HG03457 (cell line): ENCODE data around the gene RSAD1.

Source experiments
- ATAC-seq: cut with Tn5 transposase; IDR thresholded peaks from one replicate; pipeline ENCODE4 v1.9.1; 2021; ENCODE audit warnings: moderate number of reproducible peaks; ENCODE audit not compliant: unreplicated experiment

The RSAD1 gene

DNA sequence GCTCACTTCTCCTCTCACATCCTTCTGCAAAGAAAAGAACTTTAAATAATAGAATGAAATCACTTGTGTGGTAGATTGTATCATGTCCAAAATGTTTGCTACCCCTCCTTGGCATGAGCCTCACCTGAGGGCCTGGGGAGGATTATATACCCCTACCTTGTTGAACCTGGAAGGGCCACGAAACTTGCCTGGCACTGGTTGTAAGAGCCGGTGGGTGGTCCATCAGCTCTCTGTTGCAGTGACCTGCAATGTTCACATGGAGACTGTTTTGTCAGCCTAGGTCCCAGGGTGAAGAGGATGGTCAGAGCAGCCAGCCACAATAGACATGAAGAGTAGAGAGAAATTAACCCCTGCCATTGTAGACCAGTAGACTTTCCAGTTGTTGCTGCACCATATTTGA lies 10.2 kb downstream of the RSAD1 start:
- no peak for ATAC-seq

DNA sequence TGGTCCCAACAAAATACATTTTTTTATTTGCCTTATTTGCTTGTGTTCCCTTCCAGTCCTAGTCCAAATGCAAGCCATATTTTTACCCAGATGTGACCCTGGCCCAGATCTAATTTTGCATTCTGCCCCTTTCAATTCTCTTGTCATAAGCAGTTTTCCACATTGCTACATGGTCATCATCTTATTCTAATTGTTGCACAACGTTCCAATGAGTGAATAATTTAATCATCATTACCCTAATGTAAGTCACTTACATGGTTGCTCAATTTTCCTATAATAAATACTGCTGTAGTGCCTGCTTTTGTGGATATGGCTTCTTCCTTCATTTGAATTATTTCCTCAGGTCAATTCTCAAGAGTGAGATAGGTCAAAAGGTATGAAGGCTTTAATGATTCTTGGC lies 12.8 kb downstream of the RSAD1 start:
- ATAC-seq = no peak

DNA sequence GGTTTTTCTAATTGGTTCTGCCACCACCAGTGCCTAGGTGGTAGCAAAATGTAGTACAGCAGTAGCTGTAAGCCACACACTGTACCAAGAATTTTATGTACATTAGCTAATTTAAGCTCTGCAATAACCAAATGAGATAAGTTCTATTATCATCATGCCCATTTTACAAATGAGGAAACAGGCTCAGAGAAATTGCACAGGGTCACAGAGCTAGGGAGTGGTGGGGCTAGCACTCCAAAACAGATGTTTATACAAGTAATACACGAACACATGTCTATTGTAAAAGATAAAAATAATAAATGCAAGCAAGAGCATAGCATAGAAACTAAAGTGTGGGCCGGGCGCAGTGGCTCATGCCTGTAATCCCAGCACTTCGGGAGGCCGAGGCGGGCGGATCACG lies 13.6 kb downstream of the RSAD1 start:
- ATAC-seq = no peak

DNA sequence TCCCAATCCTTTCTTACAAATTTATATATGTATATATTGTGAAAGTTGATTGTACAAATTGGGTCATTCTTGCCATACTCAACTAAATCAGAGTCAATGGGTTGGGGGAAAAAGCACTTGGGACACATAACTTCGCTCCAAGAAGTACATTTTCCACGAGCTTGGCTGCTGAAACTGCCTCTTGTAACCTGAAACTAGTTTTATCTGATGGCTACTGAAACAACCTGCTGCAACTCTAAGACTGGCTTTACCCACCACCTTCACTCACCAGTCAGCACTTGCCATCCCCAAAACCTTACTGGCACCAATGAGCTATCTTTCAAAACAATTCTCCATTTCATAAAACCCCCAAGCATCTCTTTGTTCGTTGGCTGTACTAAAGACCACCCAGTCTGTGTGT lies 15.1 kb downstream of the RSAD1 start:
- ATAC-seq = no peak

DNA sequence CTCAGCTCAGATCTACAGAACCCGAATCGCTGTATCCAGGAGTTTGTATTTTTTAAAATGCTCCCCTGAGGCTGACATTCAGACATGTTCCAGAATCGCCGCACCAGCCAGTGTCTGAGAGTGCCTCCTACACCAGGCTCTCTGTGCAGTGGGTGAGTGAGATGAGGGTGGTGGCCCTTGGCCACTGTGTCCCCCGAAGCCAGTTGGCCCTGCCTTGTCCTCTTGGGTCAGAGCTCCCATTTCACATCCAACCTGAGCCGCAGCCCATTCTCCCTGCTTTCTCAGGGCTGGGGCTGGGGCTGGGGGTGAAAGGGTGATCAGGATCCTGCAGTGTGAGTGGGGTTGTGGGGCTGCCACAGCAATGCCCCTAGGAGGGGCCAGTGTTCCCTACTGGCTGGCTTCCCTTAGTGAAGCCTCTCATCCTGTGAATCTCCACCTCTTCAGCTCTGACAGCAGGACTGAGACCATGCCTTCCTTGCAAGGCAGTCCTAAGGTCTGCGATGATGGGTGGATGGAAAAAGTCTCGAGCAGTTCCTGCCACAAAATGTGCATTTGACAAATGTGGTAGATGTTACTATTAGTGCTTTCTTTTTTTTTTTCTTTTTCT lies 16.7 kb downstream of the RSAD1 start:
- ATAC-seq = no peak

DNA sequence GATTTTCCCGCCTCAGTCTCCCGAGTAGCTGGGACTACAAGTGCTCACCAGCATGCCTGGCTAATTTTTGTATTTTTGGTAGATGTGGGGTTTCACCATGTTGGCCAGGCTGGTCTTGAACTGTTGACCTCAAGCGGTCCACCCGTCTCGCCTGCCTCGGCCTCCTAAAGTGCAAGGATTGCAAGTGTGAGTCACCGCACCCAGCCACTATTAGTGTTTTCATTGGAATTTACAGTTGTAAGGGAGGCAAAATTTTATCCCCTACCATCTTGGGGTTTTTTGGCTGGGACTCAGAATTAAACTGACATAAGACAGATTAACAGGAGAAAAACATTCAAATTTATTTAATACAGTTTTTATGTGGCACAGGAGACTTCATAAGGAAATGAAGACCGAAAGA lies 17.3 kb downstream of the RSAD1 start:
- ATAC-seq = no peak

DNA sequence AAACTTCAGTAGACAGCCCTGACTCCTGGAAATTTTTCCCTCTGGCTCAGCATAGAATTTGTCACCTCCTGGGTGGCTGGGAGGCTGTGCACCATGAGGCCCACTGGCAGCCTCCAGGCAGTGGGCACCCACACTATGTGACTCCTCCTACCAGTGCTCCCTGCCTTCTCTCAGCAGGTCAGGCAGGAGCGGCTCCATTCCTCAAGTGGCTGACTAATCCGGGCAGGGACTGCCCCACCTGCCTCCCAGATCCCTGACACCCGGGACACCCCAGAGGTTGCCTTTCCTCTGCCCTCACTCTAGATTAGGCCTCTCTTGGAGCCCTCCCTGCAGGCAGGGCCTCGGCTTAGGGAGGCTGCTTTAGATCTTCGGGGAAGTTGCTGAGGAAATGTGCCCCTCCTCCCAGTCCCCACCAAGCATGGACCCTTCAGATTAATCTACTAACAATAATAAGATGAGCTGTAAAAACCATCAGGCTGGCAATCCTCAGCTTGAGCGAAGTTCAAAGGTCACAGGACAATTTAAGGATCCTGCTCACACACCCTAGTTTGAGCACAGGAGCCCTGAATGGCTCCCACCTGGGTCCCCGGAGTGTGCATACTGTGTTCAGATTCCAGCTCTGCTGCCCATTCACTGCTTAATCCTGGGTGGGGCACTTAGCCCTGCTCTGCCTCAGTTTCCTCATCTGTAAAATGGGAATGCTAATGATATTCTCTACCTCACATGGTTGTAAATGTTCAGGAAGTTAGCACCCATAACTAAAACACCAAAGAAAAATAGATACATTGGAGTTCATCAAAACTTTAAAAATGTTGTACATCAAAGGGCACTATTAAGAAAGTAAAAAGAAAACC lies 19.6 kb downstream of the RSAD1 start:
- ATAC-seq = no peak

DNA sequence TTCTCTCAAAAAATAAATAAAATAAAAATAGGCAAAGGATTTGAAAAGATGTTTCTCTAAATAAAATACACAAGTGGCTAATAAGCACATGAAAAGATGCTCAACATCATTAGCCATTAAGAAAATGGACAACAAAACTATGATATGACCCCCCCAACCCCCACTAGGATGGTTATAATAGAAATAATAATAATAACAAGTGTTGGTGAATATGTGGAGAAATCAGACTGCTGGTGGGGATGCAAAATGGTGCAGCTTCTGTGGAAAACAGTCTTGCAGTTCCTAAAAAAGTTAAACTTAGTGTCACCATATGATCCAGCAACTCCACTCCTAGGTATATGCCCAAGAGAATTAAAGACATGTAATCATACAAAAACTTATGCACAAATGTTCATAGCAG lies 20.6 kb downstream of the RSAD1 start:
- no peak for ATAC-seq

DNA sequence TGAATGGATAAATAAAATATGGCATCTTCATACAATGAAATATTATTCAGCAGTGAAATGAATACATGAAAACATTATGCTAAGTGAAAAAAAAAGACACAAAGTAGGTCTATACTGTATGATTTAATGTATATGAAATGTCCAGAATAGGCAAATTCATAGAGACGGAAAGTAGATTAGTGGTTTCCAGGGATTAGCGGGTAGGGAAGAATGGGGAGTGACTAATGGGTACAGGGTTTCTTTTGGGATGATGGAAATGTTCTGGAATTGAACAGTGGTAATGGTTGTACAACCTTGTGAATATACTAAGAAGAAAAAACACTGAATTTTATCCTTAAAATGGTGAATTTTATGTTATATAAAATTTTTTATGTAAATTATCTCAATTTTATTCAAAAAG lies 21.1 kb downstream of the RSAD1 start:
- no peak for ATAC-seq

DNA sequence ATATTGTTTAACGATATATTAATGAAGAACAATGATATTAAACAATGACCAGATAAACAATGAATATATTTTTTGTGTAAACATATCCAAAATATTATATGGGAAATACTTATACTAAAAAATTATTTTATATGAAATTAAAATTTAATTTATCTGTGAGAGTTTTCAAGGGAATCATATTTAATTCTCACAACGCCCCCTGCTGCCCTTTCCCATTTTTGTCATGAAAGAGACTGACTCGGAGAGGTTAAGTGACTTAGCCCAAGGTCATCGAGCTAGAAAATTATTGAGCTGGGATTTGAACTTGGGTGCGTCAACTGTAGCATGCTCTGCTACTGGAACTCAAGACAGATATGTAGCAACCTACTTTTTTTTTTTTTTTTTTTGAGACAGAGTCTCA lies 22.4 kb downstream of the RSAD1 start:
- ATAC-seq = no peak

DNA sequence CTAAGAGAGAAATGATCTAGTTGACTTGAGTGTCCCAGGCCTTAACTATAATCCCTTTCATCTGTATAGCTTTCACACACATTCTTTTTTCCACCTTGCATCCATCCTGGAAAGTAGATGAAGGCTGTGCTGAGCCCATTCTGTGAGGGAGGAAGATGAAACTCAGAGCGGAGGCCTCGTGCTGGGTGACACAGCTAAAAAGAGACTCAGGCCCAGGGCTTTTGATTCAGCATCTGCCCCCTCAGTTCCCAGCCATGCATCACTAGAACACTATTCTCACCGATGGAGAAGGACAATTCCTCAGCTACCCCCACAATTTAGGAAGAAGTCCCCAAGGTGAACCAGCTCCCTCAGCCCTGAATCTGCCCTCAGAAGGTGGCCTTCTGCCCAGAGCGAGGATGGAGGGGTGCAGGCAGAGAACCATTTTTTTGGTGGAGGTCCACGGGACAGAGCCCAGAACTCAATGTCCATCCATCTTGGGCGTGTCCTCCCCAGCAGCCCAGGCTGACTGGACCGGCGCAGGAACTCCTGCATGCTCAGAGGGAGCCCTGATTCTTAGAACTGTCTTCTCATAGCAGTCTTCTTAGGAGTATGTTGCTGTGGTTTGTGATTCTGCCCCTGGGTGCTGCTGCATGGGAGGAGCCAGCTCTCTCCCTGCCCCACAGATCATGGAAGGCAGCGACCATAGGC lies 23.8 kb downstream of the RSAD1 start:
- no peak for ATAC-seq

DNA sequence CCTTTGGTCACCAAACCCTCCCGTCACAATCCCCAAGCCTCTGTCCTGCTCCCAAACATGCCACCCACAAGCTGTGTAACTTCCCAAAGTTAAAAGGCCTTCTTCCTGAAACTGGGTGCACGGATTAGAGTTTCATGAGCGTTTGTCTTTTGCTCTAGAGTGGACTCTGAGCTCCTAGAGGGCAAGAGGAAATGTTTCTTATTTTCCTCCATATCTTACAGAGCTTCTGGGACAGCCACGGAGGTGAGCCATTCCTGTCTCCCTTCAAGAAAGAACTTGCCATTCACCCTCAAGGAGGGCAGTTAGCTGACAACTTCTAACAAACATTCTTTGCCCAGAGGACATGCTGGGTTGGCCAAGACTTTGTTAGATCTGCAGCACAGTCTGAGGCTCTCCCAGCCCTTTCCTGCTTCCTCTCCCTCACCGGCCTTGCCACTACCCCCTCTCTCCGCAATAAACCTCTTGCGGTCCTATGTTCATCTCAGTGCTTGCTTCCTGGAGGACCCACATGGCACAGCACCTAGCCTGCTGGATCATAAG lies 27.0 kb downstream of the RSAD1 start:
- ATAC-seq = no peak

DNA sequence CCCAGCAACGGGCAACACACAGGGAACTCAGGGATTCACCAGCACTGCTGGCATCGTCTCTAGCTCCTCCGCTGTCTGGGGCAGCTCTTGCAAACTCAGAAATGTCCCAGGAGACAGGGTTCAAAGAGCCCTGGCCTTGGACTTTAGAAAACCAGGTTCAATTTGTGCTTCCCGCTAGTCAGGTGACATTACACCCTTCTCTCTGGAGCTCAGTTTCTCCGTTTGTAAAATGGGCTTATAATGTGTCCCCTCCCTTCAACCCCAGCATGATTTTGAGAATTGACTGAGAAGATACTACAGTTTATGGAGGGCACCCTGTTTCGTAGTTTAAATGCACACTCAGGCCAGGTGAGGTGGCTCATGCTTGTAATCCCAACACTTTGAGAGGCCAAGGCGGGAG lies 27.6 kb downstream of the RSAD1 start:
- no peak for ATAC-seq

DNA sequence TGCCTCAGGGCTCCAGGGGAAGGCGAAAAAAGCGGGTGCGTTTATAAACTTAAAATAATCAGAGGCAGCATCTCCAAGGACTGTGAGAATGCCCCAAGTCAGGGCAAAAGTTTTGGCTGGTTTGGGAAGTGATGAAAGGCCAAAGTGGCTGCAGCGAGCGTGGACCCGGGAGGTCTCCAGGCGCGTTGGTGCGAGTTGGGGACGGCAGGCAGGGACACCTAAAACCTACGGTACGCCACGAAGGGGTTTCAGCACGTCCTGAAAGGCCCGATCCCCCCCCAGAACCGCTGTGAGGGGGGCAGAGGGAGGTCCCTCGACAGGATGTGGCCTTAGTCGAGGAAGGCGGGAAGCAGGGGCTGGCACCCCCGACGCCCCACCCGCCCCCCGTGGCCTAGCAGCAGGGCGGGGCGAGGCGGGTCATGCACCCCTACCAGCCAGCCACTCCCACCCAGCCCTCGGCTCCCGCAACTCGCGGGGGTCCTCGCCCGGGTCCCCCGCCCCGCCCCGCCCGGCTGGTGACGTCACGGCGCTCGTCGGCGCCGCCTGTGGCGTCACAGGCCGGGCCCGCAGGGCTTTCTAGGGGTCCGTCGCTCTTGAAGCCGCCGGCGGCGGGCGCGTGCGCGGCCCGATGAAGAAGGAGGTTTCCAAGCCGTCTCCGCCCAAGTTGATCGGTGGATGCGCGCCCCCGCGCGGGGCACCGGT lies 29.4 kb downstream of the RSAD1 start, which contains the start of gene MYCBPAP:
Gene MYCBPAP (plus strand): TSS at position 569 of the 702 bp plus-strand sequence. CDS start 236 bp downstream, outside the sequence.
- ATAC-seq = no peak

DNA sequence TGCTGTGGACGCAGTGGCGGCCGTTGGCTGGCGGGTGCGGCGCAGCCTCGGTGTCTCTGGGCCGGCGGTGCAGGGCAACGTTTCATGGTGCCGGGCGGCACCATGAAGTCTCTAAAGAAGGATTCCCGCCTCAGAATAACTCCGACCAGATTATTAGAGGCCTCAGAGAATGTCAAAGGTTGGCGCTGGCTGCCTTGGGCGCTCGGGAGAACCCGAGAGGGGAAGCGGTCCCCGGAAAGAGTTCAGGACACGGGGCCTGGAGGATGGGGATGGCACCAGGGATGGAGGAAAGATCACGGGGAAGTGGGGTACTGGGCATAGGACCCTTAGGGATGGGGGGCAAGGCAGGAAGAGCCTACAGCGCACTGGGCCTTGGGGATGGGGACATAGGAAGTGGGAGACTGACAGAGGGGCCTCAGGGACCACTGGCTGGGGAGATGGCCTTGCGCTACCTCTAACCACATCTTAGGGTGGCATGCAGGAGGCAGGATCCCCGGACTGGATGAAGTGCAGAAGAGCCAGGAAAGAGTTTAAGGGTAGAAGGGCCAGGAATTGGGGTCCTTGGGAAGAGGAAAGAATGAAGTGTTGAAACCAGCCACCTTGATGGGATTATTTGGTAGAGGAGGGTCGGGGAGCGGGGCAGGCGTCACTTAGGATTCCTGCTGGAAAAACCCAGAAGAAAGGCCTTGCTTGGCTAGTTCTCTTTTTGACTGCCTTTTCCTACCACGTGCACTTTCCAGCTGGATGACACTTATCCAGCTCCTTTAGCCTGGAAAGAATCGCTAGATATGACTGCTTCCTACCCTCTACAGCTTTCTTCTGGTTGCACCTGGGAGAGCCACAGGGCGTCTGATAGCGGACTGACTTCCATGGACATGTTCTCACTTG lies 30.2 kb downstream of the RSAD1 start:
- no peak for ATAC-seq

DNA sequence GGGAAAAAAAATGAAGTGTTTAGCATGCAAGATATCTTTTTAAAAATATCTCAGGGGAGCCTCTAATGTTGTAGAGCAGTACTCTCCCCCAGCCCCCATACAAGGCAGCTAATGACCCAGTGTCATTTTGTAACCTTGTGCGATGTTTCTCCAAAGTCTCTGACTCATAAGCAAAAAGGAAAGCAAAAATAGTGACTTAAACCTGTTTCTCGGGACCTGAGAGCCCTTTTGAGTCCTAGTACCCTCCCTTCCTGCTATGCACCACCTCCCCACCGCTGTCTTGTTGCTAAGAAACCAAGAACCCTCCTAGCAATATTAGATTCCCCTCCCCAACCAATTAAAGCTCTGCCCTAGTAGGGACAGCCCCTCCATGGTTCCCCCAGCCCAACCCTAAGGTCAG lies 32.4 kb downstream of the RSAD1 start:
- peak; percentile 48 for ATAC-seq

DNA sequence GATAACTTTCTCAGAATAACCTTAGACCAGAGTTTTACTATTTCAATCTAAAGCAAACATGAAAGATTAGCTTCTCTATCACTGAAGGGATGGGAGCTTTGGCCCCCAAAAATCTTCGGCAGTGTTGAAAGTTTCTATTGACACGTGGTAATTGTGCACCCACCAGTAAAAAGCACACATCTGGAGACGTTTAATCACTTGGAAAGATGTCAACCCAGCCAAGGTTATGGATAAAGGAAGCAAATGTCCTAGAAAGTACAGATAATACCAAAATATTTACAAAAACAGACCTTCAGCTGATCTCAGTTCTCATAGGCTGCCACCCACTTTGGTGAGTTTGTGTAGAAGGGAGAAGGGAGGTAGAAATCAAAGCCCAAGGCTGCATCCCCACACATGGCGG lies 34.8 kb downstream of the RSAD1 start:
- no peak for ATAC-seq

DNA sequence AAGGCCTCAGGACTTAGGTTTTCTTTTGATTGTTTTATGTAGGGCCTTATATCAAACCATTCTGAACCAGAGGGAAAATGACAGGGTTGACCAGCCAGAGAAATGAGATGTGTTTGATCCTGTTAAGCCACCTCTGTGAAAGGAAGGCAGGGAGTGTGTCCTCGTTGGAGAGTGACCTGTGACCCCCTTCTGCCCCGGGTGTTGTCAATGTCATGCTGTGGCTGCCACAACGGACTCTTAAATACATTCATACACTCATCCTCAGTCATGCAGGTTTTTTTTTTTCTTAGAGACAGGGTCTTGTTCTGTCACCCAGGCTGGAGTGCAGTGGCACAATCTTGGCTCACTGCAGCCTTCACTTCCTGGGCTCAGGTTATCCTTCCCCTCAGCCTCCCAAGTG lies 35.7 kb downstream of the RSAD1 start:
- ATAC-seq = no peak

DNA sequence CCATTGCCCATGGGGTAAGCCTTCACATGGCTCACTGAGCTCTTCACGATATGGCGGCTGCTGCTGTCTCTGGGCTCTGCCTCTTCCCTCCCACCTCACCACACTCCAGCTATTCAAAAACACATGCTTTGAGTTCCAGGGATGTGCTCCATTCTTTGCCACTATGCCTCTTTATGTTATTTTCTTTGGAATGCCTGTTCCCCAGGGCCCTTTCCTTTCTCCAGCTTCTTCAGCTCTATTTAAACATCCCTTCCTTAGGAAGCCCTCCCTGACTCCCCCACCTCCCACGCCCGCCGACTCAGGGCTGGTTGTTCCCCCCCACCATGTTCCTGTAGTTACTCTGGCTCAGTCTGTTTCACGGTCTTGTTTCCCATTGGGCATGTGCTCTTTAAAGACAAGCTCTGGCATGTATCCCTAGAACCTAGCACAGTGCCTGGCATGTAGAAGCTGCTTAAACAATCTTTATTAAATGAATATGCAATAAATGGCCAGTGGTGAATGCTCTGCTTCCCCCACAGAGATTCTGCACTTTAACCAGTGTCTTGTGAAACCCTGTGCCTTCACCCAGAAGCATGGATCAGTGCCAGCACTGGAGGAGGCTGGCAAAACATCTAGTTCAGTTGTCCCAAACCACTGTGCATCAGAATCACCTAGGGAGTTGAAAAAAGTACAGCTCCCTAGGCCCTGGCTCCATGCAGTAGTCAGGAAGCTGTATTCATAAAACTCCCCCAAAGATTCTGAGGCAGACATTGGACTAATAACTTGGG lies 36.5 kb downstream of the RSAD1 start:
- ATAC-seq = no peak
